WERI-Rb-1 (cell line): Measurements from ENCODE around the gene ANTKMT.

ENCODE experiments used
- DNase-seq: peaks from one replicate; pipeline ENCODE4 v3.0.0-alpha.2; 2020
- H3K27ac ChIP-seq: fragments of 250-450 bp; sonication (Bioruptor Pico); 2 replicates; pipeline ENCODE4 v1.5.1; 2020; ENCODE audit warnings: mild to moderate bottlenecking, moderate library complexity
- H3K27me3 ChIP-seq: fragments of 250-450 bp; sonication (Bioruptor Pico); 2 replicates; pipeline ENCODE4 v1.5.1; 2021; ENCODE audit warnings: mild to moderate bottlenecking, low read depth, moderate library complexity; ENCODE audit not compliant: insufficient read depth, severe bottlenecking
- H3K36me3 ChIP-seq: fragments of 250-450 bp; sonication (Bioruptor Pico); 2 replicates; pipeline ENCODE4 v1.5.1; 2020; ENCODE audit warnings: mild to moderate bottlenecking, moderate library complexity
- H3K4me3 ChIP-seq: 2 replicates; pipeline ENCODE4 v1.5.1; 2011; ENCODE audit warnings: low read depth, mild to moderate bottlenecking, control low read depth, low read length
- H3K9me3 ChIP-seq: fragments of 250-450 bp; sonication (Bioruptor Pico); 2 replicates; pipeline ENCODE4 v1.5.1; 2021; ENCODE audit warnings: mild to moderate bottlenecking, moderate library complexity; ENCODE audit not compliant: severe bottlenecking
- CTCF ChIP-seq: IDR thresholded peaks from 2 replicates; pipeline ENCODE4 v1.5.1; 2011; ENCODE audit warnings: low read depth, mild to moderate bottlenecking, control low read depth, inconsistent platforms, low read length

ANTKMT gene

GRCh38 chr16:674214-674881, 46.6 kb upstream of the ANTKMT start:
- Histone ChIP-seq H3K36me3 (peaks cover 47% of the 10 kb centered on the region), H3K27ac (no peak overlapping the region), H3K27me3 (no peaks in the 10 kb centered on the region), H3K9me3 (no peaks in the 10 kb centered on the region), H3K4me3 (no peak overlapping the region)
- DNase-seq, result no peak
- no peak for TF ChIP-seq CTCF

DNA sequence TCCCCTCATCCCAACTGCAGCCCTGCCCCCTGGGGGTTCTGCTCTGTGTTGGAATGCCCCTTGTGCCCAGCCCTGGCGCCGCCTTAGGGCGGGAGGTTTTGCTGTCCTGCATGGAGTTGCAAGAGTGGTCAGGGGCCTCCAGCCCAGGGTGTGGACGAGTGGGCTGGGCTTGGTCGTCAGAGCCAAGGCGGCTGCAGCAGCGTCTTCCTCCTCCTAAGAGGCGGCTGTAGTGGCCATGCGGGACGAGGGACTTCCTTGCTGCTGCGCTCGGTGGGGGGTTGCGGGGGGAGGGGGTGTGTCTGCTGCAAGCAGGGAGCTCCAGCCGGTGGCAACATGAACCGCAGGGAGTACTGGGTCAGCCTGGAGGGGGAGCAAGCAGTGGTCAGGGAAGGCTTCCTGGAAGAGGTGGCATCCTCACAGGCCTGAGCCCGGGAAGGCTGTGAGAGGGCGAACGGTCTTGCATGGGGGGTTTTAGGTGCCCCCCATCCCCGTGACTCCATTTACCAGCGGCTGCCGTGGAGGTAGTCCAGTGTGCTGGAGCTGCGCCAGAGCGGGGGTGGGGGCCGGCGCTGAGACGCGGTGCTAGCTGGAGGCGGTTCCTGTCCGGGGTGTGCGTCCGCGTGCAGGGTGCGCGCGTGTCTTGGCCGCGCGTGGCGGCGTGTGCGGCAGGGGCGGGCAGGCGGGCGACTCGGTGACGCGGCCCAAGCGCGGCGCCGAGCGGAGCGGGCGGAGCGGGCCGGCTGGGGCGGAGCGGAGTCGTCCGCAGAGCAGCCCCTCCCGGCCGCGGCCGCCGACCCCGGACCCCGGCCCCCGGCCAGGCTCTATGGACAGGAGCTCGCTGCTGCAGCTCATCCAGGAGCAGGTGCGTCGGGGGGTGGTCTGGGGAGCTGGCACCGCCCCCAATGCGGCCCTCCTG, 45.7 kb upstream of the ANTKMT start, which contains the start of gene RHBDL1:
RHBDL1 (plus strand) TSS at position 704 of the 916 bp plus-strand sequence; CDS start at position 824, 120 bp downstream.
- TF ChIP-seq CTCF, result 0 out of 2 replicates have a peak, but pooled peaks have one; percentile 15
- Histone ChIP-seq H3K36me3 (peaks cover 38% of the 10 kb centered on the region), H3K9me3 (no peaks in the 10 kb centered on the region), H3K27ac (no peak within 1 kb of the TSS), H3K4me3 (peak within 1 kb of the TSS; percentile 24), H3K27me3 (no peaks in the 10 kb centered on the region)
- DNase-seq, result peak; percentile 78

GRCh38 chr16:675884-676564, 44.9 kb upstream of the ANTKMT start:
- TF ChIP-seq CTCF, result no peak
- H3K36me3 ChIP-seq, result peaks cover 31% of the 10 kb centered on the region
- H3K9me3 ChIP-seq, result no peaks in the 10 kb centered on the region
- peak overlapping the region; percentile 11 for H3K4me3 ChIP-seq
- DNase-seq, result no peak
- H3K27ac ChIP-seq, result no peak overlapping the region
- no peaks in the 10 kb centered on the region for H3K27me3 ChIP-seq

DNA sequence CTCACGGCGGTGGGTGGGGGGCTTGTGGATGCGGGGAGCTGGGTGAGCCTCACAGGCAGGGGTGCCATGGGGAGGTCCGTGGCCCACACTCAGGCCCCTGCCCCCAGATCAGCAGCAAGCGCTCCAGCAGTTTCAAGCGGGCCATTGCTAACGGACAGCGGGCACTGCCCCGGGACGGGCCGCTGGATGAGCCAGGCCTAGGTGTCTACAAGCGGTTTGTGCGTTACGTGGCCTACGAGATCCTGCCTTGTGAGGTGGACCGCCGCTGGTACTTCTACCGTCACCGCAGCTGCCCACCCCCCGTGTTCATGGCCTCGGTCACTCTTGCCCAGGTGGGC, 44.4 kb upstream of the ANTKMT start:
- Histone ChIP-seq H3K27me3 (no peaks in the 10 kb centered on the region), H3K36me3 (peaks cover 31% of the 10 kb centered on the region), H3K9me3 (no peaks in the 10 kb centered on the region), H3K27ac (no peak overlapping the region), H3K4me3 (no peak overlapping the region)
- no peak for TF ChIP-seq CTCF
- no peak for DNase-seq

DNA sequence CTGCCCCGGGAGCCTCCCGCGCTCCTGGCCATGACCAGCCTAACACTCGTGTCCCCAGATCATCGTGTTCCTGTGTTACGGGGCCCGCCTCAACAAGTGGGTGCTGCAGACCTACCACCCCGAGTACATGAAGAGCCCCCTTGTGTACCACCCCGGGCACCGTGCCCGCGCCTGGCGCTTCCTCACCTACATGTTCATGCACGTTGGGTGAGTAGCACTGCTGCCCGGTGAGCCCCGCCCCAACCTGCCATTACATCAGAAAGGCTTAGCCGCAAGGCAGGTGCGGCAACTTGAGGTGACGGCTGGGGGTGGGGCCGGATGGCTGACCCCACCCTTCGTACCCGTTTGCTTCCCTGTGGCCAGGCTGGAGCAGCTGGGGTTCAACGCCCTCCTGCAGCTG, 44.0 kb upstream of the ANTKMT start:
- peaks cover 34% of the 10 kb centered on the region for H3K36me3 ChIP-seq
- no peak for TF ChIP-seq CTCF
- no peak overlapping the region for H3K4me3 ChIP-seq
- H3K27ac ChIP-seq, result no peak overlapping the region
- no peaks in the 10 kb centered on the region for H3K27me3 ChIP-seq
- no peaks in the 10 kb centered on the region for H3K9me3 ChIP-seq
- DNase-seq, result no peak
